Daoy (cell line): ENCODE results near the gene SLC9C1. TPM values are rescaled to one million over a fixed set of nuclear protein-coding genes. Genes with fewer than 3 reads are reported as not detected.

Source experiments
- DNase-seq: peaks from one replicate; pipeline ENCODE4 v3.0.0-alpha.2; 2015; ENCODE audit warnings: low read depth
- total RNA-seq: library from RNA; depleted of rRNA; stranded (reverse); fragments of >200 nt; shearing (Covaris generic); gene quantifications from 2 replicates; pipeline ENCODE4 v1.2.3, GENCODE V29; 2014

Gene SLC9C1
- total RNA-seq, 1 experiment from 2014 or later, result not detected

DNA sequence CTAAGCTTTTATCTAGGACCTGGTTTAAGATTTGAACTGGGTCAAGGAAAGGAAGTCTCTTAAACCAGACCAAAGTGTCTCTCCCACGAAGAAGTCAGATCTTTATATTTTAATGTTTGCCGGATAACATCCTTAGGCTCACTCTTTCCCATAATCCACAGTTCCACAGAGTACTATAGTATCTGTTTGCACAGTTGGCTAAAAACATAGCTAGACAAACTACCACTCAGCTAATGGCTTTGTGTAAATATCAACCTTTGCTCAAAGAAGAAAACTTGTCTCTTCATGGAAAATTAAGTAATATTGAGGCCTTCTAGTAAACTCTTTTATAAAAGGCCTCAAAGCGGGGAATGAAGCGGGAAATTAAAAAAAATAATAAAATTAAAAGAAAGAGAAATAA lies 13.5 kb upstream of the SLC9C1 start:
- no peak for DNase-seq

DNA sequence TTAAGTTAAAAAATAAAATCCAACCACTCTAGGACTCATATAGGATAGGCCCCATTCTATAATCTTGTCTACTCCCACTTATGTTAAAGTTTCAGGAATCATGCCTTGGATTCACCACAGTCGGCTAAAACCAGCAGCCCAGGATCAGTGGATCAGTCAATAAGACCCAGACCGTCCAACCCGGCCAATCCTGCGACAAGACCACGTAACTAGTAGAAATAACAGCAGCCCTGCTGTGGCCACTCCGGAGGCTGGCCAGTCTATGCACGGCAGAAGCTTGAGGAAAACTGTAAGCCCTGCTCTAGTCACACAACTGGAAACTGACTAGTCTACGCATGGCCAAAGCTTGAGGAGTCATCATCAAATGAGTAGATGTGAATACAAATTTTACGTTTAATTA lies 12.8 kb upstream of the SLC9C1 start:
- no peak for DNase-seq

DNA sequence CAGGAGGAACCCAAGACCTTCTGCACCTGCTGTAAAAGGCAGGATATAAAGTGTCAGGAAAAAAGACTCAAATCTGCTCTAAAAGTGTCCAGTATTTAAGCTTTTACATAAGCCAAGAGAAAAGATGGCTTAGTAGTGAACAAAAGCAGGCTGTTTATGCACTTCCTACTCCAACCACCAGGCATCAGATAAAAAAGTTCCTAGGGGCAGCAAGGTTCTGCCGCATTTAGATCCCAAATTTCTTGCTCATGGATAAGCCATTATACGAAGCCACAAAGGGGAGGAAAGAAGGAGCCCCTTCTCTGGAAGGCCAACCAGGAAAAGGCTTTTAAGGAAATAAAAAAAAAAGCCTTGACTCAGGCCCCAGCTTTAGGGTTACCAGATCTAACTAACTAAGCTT lies 10.6 kb upstream of the SLC9C1 start:
- no peak for DNase-seq

DNA sequence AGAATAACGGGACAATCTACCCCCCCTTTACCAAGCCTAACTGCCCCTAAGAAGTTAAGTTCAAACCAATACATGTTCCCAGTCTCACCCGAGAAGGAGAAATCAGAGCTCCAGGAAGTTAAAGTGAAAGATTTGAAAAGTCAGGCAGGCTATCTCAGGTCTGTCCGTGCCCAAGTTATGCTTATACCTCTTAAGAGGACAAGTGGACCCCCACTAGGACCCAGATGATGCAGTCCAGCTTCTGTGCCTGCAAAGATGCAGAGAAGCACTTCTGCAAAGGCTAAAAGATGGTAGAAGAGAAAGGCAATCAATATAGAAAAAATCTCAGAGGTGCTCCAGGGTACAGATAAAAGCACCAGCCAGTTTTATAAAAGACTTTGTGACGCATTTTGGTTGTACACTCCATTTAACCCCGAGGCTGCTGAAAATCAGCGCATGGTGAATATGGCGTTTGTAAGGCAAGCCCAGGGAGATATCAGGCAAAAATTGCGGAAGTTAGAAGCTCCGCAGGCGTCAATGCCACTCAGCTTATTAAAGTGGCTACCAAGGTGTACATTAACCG lies 9.8 kb upstream of the SLC9C1 start:
- DNase-seq, result no peak

DNA sequence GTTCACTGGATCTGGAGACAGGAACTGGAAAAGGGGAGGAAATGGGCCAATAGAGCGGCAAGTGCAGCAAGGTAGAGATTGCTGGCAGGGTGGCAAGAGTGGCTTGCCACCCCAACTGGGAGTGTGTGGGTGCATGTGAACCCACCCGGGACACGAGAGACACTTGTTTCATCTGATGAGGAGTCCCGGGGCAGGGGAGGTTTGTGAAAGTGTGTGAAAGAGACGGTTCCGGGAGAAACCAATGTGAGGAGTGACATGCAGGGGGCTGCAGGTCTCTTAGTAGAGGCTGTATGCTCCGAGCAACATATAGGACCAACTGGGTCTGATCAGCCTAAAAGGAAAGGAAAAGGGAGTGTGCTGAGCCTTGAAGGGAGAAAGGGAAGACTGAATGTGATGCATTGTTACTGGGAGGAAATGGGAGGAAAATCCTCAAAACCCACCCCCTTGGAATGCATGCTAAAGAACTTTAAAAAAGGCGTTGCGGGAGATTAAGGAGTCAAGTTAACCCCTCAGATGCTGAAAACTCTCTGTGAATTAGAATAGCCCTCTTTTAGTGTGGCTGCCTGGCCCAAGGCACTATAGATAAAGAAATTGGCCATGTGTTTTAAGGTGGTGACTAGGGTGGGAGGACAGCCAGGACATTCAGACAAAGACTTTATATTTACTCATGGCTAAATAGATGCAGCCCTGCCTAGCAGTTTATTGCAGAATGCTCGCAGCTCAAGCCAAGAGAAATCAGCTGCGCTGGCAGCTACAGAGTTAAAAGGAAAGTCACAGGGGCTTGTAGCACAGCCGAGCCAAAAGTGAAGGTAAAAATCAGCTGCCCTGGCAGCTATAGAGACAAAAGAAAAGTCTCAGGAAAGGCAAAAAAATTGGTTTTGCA lies 9.1 kb upstream of the SLC9C1 start:
- DNase-seq, result no peak

DNA sequence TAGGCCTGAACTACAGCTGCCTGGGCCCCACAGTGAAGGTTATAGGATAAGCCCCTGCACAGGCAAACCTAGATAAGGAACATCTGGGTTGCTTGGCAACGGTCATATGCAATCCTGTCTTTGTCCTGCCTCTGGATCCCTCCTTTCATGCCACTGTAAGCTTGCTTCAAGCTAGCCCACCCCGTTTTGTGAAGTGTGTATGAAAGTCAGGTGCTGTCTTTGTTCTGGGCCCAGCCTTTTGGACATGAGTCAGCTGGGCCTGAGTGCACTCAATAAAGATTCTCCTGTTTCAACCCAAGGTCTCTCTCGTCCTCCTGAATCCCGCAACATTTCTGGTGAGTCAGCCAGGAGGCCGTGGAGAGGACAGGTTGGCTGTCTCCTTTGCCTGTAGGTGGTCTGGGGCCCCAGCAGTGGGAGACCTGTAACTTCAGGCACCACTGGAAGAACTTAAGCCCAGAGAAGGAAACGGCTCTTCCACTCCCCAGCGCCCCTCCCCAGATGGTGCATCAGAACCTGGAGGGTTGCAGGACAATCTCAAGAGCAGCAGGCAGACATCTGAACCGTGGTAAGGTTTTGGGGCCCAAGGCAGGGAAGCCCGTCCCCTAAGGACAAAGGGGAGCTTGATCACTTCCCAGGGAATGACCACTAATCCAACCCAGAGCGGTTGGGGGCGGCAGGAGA lies 8.3 kb upstream of the SLC9C1 start:
- no peak for DNase-seq

DNA sequence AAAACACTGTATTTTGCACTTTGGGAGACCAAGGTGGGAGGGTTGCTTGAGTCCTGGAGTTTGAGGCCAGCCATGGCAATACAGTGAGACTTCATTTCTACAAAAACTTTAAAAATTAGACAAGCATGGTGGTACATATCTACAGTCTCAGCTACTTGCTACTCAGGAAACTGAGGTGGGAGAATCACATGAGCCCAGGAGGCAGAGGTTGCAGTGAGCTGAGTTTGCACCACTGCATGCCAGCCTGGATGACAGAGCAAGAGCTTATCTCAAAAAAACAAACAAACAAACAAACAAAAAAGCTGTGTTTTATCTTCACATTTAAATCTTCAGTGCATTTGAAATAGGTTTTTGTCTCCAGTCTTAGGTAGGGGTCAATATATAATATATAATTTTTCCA lies 4.8 kb upstream of the SLC9C1 start:
- no peak for DNase-seq

DNA sequence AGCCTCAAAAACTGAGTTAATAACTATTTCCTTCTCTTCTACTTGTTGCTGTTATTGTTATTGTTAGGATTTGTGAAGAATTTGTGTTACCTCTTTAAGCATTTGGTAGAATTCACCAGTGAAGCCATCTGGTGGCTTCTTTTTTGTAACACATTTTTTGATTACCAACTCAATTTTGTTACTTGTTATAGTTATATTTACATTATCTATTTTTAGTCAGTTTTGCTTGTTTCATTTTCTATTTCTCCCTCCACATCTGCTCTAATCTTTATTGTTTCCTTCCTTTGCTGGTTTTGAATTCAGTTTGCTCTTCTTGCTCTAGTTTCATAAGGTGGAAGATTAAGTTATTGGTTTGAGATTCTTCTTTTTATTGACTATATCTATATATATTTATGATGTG lies 3.7 kb upstream of the SLC9C1 start:
- no peak for DNase-seq

DNA sequence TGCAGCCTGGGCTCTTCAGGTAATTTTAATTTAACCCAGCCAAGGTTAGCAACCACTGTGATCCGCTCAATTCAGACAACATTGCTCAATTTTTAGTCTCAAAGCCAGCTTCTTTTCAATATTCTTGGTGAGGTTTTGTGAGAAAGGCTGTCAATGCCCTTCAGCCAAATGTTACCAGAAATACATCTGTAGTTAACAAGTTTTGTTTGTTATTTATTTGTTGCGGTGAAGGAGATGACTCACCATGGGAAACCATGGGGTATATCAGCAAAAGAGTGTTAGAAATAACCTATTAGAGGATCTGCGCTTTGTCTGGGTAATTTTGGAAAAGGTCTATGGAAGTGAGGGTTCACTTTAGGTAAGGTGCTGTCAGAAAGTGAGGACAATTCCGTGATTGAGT lies 5.0 kb downstream of the SLC9C1 start:
- DNase-seq, result no peak

DNA sequence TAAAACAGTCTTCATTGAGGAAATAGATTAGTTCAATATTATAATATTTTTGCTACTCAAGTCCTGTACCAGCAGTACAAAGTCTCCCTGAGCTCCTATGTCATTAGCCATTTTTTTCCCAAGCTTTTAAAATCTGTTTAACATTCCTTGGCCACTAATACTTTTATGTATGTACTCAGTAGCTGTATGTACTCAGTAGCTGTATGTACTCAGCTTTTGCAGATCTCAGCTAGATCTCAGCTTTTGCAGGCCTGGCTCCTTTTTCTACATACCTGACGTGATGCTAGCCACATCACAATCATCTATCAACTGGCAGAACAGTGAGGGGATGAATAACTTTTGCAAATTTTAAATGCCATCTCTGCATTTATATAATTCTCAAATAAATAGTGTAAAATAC lies 13.8 kb downstream of the SLC9C1 start:
- DNase-seq, result no peak

DNA sequence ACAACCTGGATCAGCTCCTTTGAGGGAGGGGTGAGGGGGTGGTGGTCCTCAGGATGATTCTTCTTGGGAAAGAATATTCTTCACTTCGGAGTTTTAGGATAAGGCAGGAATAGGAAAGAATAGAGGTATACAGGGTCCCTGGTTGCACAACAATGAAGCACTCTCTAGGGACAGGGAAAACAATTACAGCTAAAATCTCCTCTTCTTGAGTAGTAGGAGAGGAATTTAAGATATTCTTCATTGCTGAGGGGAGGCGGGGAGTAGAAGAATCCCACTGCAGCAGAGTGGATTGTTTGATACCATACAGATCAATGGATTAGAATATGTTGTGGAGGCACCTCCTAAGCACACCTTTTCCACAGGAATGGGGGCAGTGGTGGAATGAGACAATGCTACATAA lies 20.5 kb downstream of the SLC9C1 start:
- no peak for DNase-seq

DNA sequence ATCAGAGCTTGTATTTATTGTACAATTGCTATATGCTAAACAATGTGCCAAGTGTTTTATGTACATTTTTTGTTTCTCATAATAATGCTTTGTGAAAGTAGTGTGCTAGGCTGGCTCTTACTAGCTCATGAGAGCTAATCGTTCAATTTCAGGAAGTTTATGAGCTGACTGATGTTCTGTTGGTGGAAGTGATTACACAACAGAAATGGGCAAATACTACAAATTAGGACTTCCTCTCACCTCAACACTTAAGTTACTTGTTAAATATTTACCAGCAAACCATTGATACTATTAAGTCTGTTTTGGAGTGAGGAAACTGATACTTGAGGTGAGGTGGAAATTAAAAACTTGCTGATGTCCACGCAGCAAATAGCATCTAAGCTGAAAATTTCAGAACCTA lies 32.3 kb downstream of the SLC9C1 start:
- DNase-seq, result no peak

DNA sequence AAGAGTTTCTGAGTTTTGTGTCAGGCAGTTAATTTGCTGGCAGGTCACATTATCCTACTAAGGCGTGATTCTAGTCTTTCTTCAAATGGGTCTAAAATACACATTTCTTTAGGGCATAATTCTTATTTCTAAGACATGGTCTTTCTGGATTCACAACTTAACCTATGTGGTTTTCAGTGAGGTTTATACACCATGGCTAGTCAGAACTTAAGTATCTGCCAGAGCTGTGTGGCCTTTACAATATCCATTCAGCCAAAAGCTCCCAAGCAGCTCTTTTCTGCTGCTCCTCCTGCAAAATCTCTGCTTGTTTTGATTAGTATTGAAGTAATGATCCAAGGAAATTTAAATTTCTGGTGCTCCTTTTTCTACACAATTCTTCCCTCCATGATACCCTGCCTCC lies 33.5 kb downstream of the SLC9C1 start:
- DNase-seq, result no peak

DNA sequence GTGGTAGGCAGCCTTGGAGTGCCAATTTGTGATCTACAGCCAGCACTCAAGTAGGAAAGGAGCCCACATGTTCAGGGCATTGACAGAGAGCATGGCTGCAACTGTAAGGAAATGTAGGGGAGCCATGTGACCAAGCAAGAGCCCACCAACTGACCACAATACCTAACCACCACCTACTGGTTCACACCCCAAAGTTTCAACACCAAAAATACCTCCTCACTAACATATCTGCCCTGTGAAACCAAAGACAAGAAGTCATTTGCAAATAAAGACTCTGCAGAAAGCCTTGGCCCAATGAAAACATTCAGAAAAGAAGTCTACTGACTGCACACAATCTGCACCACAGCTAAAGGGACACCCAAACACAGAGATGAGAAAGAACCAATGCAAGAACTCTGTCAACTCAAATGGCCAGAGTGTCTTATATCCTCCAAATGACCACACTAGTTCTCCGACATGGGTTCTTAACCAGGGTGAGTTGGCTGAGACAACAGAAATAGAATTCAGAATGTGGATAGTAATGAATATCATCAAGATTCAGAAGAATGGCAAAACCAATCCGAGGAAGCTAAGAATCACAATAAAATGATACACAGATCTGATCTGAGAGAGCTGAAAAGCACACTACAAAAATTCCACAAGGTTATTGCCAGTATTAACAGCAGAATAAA lies 40.6 kb downstream of the SLC9C1 start:
- no peak for DNase-seq

DNA sequence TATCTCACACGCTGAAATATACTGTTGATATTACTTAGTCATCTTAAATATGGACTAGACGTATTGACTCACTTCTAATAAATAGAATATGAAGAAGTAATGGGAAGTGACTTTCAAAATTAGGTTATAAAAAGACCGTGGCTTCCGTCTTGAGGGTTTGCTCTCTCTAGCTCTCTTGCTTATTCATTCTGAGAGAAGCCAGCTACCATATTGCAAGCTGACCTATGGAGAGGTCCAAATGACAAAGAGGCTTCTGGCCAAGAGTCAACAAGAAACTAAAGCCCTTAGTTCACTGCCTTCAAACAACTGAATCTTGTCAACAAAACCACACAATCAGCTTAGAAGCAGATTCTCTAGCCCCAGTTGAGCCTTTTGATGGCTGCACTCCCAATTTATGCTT lies 46.1 kb downstream of the SLC9C1 start:
- no peak for DNase-seq

DNA sequence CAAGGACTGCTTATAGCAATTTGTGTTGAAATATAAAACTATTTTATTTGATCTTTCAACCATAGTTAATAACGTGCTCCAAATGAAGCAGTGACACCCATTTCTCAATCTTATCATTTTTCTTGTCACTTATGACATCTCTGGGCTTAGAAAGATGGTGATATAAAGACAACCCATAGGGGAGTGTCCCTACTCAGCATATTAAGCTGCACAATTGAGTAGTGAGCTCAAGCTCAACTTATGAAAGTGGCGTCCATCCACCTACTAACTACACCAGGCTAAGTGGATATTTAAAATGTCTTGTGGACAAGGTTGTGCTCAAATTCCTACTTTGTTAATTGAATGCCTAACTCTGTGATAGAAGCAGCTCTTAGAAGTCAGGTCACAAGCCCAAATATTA lies 46.7 kb downstream of the SLC9C1 start:
- no peak for DNase-seq

DNA sequence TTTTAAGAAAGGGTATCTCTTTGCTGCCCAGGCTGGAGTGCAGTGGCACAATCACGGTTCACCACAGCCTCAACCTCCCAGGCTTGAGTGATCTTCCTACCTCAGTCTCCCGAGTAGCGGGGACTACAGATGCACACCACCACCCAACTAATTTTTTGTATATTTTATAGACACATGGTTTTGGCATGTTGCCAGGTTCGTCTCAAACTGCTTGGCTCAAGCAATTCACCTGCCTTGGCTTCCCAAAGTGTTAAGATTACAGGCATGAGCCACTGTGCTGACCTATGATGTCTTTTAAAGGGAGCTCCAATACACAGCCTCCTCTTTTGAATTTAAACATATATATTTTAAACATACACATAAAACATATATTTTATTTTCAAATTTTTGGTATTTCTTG lies 60.9 kb downstream of the SLC9C1 start:
- peak; percentile 1 for DNase-seq

DNA sequence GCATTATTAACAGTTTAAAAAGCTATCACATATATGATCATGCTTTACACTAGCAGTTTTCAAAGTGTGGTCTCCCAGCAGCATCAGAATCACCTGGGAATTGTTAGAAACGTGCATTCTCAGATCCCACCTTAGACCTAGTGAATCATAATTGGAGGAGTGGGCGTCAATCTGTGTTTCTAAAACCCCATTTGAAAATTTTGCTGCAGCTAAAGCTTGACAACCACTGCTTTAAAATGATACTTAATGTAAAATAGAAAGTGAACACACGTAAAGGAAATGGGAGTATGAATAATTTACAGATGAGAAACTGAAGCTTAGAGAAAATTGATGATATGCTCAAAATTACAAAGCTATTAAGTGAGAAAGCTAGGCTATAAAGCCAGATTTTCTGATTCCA lies 62.3 kb downstream of the SLC9C1 start:
- DNase-seq, result no peak

DNA sequence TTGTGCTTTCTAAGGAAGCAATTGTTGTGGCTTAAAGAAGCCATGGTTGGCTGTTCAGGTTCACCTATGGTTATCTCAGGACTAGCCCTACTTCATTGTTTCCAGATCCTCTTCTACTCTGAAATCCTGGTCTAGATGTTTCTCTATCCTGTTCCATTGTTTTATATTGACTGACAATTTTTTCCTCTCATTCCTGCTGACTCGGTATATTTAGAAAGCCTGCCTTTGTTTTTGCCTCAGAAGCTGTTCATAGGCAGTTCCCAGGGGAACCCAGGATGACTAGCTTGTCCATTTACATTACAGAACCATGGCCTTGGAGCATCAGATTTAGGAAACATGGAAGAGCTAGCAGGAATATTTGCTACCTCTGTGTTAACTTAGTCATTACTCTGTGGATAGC lies 64.0 kb downstream of the SLC9C1 start:
- no peak for DNase-seq

DNA sequence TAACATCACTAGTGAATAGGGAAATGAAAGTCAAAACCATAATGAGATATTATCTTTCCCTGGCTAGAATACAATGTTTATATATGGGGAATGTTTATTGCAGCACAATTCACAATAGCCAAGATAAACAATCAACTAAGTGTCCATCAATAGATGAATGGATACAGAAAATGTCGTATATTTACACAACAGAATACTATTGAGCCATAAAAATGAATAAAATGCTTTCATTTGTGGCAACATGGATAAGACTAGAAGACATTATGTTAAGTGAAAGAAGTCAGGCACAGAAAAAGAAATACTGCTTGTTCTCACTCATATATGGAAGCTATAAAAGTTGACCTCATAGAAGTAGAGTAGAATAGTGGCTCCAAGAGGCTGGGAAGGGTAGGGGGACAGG lies 65.2 kb downstream of the SLC9C1 start:
- DNase-seq, result no peak

DNA sequence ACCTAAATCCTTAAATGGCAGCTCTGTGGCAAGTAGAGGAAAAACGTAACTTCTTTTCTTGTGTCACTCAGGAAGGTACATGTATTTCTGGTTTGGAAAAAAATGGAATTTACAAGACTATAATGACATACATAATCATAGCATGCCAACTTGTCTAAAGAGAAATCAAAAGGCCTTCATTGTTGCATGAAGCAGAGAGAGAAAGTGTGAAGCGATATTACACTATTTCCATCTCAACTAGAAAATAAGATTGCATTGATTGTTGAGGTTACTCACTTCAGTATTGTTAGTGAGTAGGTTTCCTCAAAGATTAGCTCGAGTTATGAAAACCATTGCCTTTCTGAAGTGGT lies 93.7 kb downstream of the SLC9C1 start:
- DNase-seq, result no peak

DNA sequence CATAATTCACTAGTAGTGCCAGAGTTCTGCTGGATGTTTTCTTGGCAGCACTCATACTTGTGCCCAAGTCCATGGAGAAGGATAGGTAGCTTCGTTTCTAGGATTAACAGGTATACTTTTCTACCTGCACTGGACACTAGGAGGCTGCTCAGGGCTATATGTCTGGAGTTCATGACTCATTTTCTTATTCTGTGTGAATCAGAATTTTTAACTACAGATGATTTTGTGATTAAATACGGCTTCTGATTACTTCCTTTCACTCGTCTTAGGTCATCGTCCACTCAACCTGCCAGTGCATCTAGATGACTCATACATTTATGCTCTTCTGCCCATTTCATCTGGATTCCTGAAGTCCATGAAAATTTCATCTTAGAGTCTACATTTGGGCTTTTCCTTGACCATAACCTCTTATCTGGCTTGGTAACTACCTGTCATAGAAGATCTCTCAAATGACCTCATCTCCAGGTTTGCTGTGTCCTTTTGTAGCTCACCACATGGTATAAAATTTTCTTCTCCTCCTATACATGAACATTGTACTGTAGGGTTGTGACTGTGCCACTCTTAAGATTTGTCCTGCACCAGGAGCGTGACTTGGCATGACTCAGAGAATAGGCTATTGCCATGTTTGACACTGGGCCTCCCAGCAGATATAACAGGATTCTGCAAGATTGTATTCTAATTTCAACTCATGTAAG lies 94.2 kb downstream of the SLC9C1 start:
- peak; percentile 17 for DNase-seq
